Hepatocyte (in vitro differentiated cells): ENCODE data around the gene DDAH2. TPM values are rescaled to one million over a fixed set of nuclear protein-coding genes. Genes with fewer than 3 reads are reported as not detected.

Source experiments
- DNase-seq: peaks from one replicate; pipeline ENCODE4 v3.0.0-alpha.2; 2016; ENCODE audit warnings: low spot score
- H2AFZ ChIP-seq: fragments of 200-600 bp; sonication (generic); 2 replicates; pipeline ENCODE4 v1.6.0; 2016; ENCODE audit warnings: antibody characterized with exemption, mild to moderate bottlenecking
- H3K27ac ChIP-seq: fragments of 200-600 bp; sonication (generic); 2 replicates; pipeline ENCODE4 v1.5.1; 2016; ENCODE audit warnings: mild to moderate bottlenecking
- H3K27me3 ChIP-seq: fragments of 200-600 bp; sonication (generic); 2 replicates; pipeline ENCODE4 v1.6.1; 2016
- H3K36me3 ChIP-seq: fragments of 200-600 bp; sonication (generic); replicated peaks from 2 replicates; pipeline ENCODE4 v1.5.1; 2016; ENCODE audit warnings: low read depth; ENCODE audit not compliant: insufficient read depth
- H3K4me1 ChIP-seq: fragments of 200-600 bp; sonication (generic); 2 replicates; pipeline ENCODE4 v1.5.1; 2016; ENCODE audit warnings: mild to moderate bottlenecking, moderate library complexity; ENCODE audit not compliant: insufficient read depth
- H3K4me2 ChIP-seq: fragments of 200-600 bp; sonication (generic); 2 replicates; pipeline ENCODE4 v1.6.0; 2016
- H3K4me3 ChIP-seq: fragments of 200-600 bp; sonication (generic); 2 replicates; pipeline ENCODE4 v1.5.1; 2016; ENCODE audit warnings: mild to moderate bottlenecking
- H3K79me2 ChIP-seq: fragments of 200-600 bp; sonication (generic); 2 replicates; pipeline ENCODE4 v1.6.0; 2017; ENCODE audit warnings: mild to moderate bottlenecking
- H3K9me2 ChIP-seq: fragments of 200-600 bp; sonication (generic); replicated peaks from 2 replicates; pipeline ENCODE4 v1.6.0; 2017; ENCODE audit warnings: mild to moderate bottlenecking; ENCODE audit not compliant: insufficient read depth
- H3K9me3 ChIP-seq: fragments of 200-600 bp; sonication (generic); 2 replicates; pipeline ENCODE4 v1.5.1; 2016; ENCODE audit warnings: low read depth, mild to moderate bottlenecking
- H4K20me1 ChIP-seq: fragments of 200-600 bp; sonication (generic); 2 replicates; pipeline ENCODE4 v1.6.0; 2016; ENCODE audit warnings: mild to moderate bottlenecking; ENCODE audit not compliant: insufficient read depth, poor library complexity, severe bottlenecking
- CTCF ChIP-seq: fragments of 200-600 bp; sonication (generic); IDR thresholded peaks from 2 replicates; pipeline ENCODE4 v1.5.1; 2016; ENCODE audit warnings: antibody characterized with exemption, mild to moderate bottlenecking; ENCODE audit not compliant: poor library complexity
- EZH2 ChIP-seq: fragments of 200-600 bp; sonication (generic); IDR thresholded peaks from 2 replicates; pipeline ENCODE4 v1.6.1; 2016; ENCODE audit warnings: antibody characterized with exemption, mild to moderate bottlenecking, borderline replicate concordance
- EZH2phosphoT487 ChIP-seq: fragments of 200-600 bp; sonication (generic); IDR thresholded peaks from one replicate; pipeline ENCODE4 v1.6.1; 2018; ENCODE audit warnings: antibody characterized with exemption, mild to moderate bottlenecking, low read depth, moderate library complexity; ENCODE audit not compliant: unreplicated experiment, severe bottlenecking
- WGBS: methylation state at CpG from one replicate; pipeline ENCODE4 v1.1.6; 2016; ENCODE audit warnings: low lambda C conversion rate; ENCODE audit errors: missing lambda C conversion rate; 5-methylcytosine and 5-hydroxymethylcytosine counted together
- polyA plus RNA-seq: library from polyadenylated mRNA; unstranded; fragments of >200 nt; fragmentation: Nextera tagmentation; extraction: Ambion mirVana; gene quantifications from 2 replicates; pipeline ENCODE4 v1.2.1, GENCODE V29; 2016
- total RNA-seq: library from RNA; depleted of rRNA; stranded (reverse); fragments of >200 nt; gene quantifications from 2 replicates; pipeline ENCODE4 v1.2.3, GENCODE V29; 2014

The DDAH2 gene
- total and polyA plus RNA-seq, 2 experiments from 2014 or later: 93.8 to 157 TPM

DNA sequence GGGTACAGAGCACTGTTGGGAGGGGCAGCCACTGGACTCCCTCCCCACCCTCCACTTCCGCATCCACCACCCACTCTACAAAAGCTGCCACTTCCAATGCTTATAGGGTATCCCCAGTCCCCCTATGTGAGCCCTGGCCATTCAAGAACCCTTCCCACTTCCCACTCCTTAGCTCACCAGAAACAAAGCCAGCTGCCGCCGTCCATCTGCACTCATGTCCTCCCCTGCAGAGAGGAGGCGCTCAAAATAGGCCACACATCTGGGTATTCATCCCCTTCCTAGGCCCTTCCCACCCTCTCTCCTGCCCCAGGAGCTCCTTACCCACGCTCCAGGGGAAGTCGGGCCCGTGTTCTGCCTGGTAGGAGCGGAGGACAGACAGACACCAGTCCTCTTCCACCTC is 41.8 kb downstream of the DDAH2 start:
- no peaks in the 10 kb centered on the region for H4K20me1 ChIP-seq
- no peak overlapping the region for H3K27ac ChIP-seq
- WGBS: 92% methylated on average over 8 of the region's 8 CpGs
- no peaks in the 10 kb centered on the region for H3K9me2 ChIP-seq
- H2AFZ ChIP-seq: no peak overlapping the region
- DNase-seq: no peak
- H3K4me3 ChIP-seq: no peak overlapping the region
- TF ChIP-seq CTCF (no peak), EZH2phosphoT487 (no peak), EZH2 (no peak)
- no peaks in the 10 kb centered on the region for H3K27me3 ChIP-seq
- H3K4me2 ChIP-seq: no peak overlapping the region
- no peaks in the 10 kb centered on the region for H3K9me3 ChIP-seq
- no peaks in the 10 kb centered on the region for H3K36me3 ChIP-seq
- no peaks in the 10 kb centered on the region for H3K79me2 ChIP-seq
- H3K4me1 ChIP-seq: peaks cover 6% of the 10 kb centered on the region

DNA sequence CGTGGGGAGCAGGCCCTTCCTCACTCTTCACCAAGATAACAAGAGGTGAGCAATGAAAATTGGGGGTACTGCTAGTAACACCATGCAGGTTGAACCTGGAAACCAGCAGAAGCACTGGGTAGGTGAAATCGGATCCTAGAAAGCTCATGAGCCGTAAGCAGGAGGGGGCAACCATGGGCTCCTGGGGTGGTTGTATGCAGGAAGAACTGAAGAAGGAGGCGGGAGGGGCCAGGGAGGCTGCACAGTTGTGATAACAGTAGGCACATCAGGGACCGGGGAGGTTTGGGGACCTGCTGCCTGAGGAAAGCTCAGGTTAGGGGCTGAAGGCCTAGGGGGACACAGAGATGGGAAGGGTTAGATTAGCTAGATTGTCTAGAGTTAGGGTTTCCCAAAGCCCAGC is 42.6 kb downstream of the DDAH2 start:
- WGBS: 89% methylated on average over 5 of the region's 5 CpGs
- no peaks in the 10 kb centered on the region for H3K9me2 ChIP-seq
- H3K36me3 ChIP-seq: no peaks in the 10 kb centered on the region
- no peaks in the 10 kb centered on the region for H3K9me3 ChIP-seq
- no peak overlapping the region for H3K4me2 ChIP-seq
- H3K4me1 ChIP-seq: peaks cover 10% of the 10 kb centered on the region
- H3K27ac ChIP-seq: no peak overlapping the region
- no peak overlapping the region for H2AFZ ChIP-seq
- H4K20me1 ChIP-seq: no peaks in the 10 kb centered on the region
- TF ChIP-seq EZH2: no peak
- no peak for TF ChIP-seq EZH2phosphoT487
- no peak for TF ChIP-seq CTCF
- no peaks in the 10 kb centered on the region for H3K27me3 ChIP-seq
- DNase-seq: no peak
- H3K4me3 ChIP-seq: no peak overlapping the region
- H3K79me2 ChIP-seq: no peaks in the 10 kb centered on the region

- Histone ChIP-seq H3K9me3 (no peaks in the 10 kb centered on the region), H3K36me3 (no peaks in the 10 kb centered on the region), H3K79me2 (no peaks in the 10 kb centered on the region), H3K9me2 (no peaks in the 10 kb centered on the region), H3K27ac (peak overlapping the region; percentile 36), H4K20me1 (no peaks in the 10 kb centered on the region), H3K4me1 (peaks cover 5% of the 10 kb centered on the region), H3K4me3 (peak overlapping the region; percentile 12), H2AFZ (peak overlapping the region; percentile 32), H3K4me2 (peak overlapping the region; percentile 86), H3K27me3 (no peaks in the 10 kb centered on the region)
- WGBS: 72% methylated on average over 13 of the region's 13 CpGs
- TF ChIP-seq EZH2phosphoT487 (no peak), EZH2 (no peak), CTCF (no peak)
- no peak for DNase-seq
Measured at GRCh38 chr6:31683591-31683990, 45.5 kb downstream of the DDAH2 start.

DNA sequence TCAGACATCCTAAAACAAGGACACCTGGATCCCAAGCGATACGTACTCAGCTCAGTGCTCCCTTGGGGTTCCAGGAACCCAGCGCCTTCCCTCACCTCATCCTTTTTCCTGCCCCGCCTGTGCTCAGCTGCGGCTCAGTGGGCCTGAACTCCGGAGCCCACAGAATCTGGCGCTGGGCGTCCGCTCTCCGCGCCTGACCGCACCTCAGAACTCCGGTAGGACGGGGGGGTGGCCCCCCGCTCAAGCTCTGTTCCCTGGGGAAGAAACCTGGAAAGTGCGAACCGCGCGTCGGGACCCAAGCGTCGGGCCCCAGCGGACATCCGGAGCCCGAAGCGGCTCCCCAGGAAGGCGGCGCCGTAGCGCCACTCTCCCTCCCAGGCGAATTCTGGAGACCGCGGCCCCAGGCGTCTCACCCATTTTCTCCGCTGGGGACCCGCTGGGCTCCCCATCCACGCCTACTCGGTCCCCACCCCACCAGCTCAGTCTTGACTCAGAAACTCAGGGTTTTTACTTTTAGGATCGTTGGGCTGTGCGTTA is 47.9 kb downstream of the DDAH2 start:
- peak; percentile 68 for DNase-seq
- no peaks in the 10 kb centered on the region for H3K36me3 ChIP-seq
- no peaks in the 10 kb centered on the region for H3K27me3 ChIP-seq
- no peaks in the 10 kb centered on the region for H3K9me2 ChIP-seq
- H4K20me1 ChIP-seq: no peaks in the 10 kb centered on the region
- H3K4me3 ChIP-seq: peak overlapping the region; percentile 39
- peaks cover 5% of the 10 kb centered on the region for H3K4me1 ChIP-seq
- peak overlapping the region; percentile 96 for H3K4me2 ChIP-seq
- no peaks in the 10 kb centered on the region for H3K79me2 ChIP-seq
- TF ChIP-seq CTCF: peak; percentile 8
- TF ChIP-seq EZH2: no peak
- TF ChIP-seq EZH2phosphoT487: no peak
- WGBS: 2% methylated on average over 34 of the region's 40 CpGs
- H3K9me3 ChIP-seq: no peaks in the 10 kb centered on the region
- H2AFZ ChIP-seq: peak overlapping the region; percentile 83
- H3K27ac ChIP-seq: peak overlapping the region; percentile 84
